Erythroblast (primary cell): ENCODE measurements around the gene EIF3D.

ENCODE experiments used
- GATA1 ChIP-seq: IDR thresholded peaks from 2 replicates; pipeline ENCODE4 v1.6.1; 2011; ENCODE audit warnings: low read depth, mild to moderate bottlenecking, control low read depth, low read length, moderate library complexity
- POLR2A ChIP-seq: IDR thresholded peaks from 2 replicates; pipeline ENCODE4 v1.6.1; 2011; ENCODE audit warnings: mild to moderate bottlenecking, low read length

DNA sequence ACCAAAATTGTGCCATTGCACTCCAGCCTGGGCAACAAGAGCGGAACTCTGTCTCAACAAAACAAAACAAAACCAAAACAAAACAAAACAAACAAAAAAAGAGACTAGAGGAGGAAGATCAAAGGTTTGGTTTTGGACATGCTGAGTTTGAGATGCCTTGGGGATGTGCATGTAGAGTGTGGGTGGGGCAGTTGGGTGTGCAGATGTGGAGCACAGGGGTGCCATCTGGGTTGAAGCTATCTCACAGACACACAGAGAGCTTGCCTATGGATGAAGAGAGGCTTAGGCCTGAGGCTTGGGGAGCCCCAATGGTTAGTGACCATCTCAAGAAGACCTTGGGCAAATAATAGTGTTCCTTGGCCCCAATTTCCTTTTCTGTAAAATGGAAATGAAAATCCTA is 45.8 kb upstream of the EIF3D start:
- no peak for TF ChIP-seq POLR2A
- no peak for TF ChIP-seq GATA1
